ENCODE data around the gene EVA1A.

- TF ChIP-seq POLR2A (IDR thresholded peaks at IDR 0.05; ENCODE audit: low read depth, low read length), result no peak
- no peak for TF ChIP-seq POLR2AphosphoS5 (IDR thresholded peaks at IDR 0.05; ENCODE audit: low read depth, low read length)
Observed at GRCh38 chr2:75560768-75561565, at the start of gene EVA1A.

All from GM12892 (cell line).